ENCODE data around the gene FGD6. TPM values are rescaled to one million over a fixed set of nuclear protein-coding genes. Genes with fewer than 3 reads are reported as not detected.
A peak's percentile ranks its signal among the peaks of the same experiment; 100 is the strongest.

The FGD6 gene
- total and polyA plus RNA-seq, 3 experiments from 2014 or later = 0.36 to 0.92 (median 0.75) TPM

GRCh38 chr12:95057424-95057823, 159.8 kb downstream of the FGD6 start:
- H3K9me3 ChIP-seq (ENCODE audit: low read length) = no peaks in the 10 kb centered on the region
- POLR2A ChIA-PET = no interaction called here
- no peaks in the 10 kb centered on the region for H3K27me3 ChIP-seq (ENCODE audit: insufficient read depth, low read length, poor library complexity, severe bottlenecking)
- Mint-ChIP-seq H3K9me3 (no peaks in the 10 kb centered on the region), H3K36me3 (peaks cover 7 to 76% (median 9%) of the 10 kb centered on the region in 3 donors), H3K4me3 (no peak overlapping the region), H3K27ac (no peak overlapping the region), H3K27me3 (peaks cover 0 to 3% of the 10 kb centered on the region in 2 donors), H3K4me1 (no peaks in the 10 kb centered on the region)
- peaks cover 49% of the 10 kb centered on the region for H3K36me3 ChIP-seq (ENCODE audit: insufficient read depth, low read length)
- no peak overlapping the region for H3K27ac ChIP-seq (ENCODE audit: low read depth, low read length)
- no peak overlapping the region for H3K4me3 ChIP-seq (ENCODE audit: low read length)
- CTCF ChIA-PET = interaction anchor here (1.2 to 1.6 kb wide), 2 partner anchors 16 to 27 kb away, joined by 3 to 4 read pairs; partner anchors contain the start of gene NR2C1
- no peaks in the 10 kb centered on the region for H3K4me1 ChIP-seq (ENCODE audit: insufficient read depth, low read length)
- no peak for DNase-seq

- Histone ChIP-seq H3K27me3 (ENCODE audit: insufficient read depth, low read length, poor library complexity, severe bottlenecking) (no peaks in the 10 kb centered on the region), H3K4me3 (ENCODE audit: low read length) (no peak overlapping the region), H3K27ac (ENCODE audit: low read depth, low read length) (no peak overlapping the region), H3K36me3 (ENCODE audit: insufficient read depth, low read length) (peaks cover 30% of the 10 kb centered on the region), H3K9me3 (ENCODE audit: low read length) (no peaks in the 10 kb centered on the region), H3K4me1 (ENCODE audit: insufficient read depth, low read length) (no peaks in the 10 kb centered on the region)
- H3K27ac Mint-ChIP-seq = no peak overlapping the region
- no peaks in the 10 kb centered on the region for H3K4me1 Mint-ChIP-seq
- CTCF ChIA-PET = no interaction called here
- H3K27me3 Mint-ChIP-seq = peaks cover 0 to 3% of the 10 kb centered on the region in 2 donors
- no peaks in the 10 kb centered on the region for H3K9me3 Mint-ChIP-seq
- no peak for DNase-seq
- H3K36me3 Mint-ChIP-seq = peaks cover 9 to 73% (median 11%) of the 10 kb centered on the region in 3 donors
- no peak overlapping the region for H3K4me3 Mint-ChIP-seq
- POLR2A ChIA-PET = no interaction called here
Observed at GRCh38 chr12:95055057-95055456, 162.2 kb downstream of the FGD6 start.

GRCh38 chr12:95054206-95054605, 163.1 kb downstream of the FGD6 start:
- Histone ChIP-seq H3K4me1 (ENCODE audit: insufficient read depth, low read length) (no peaks in the 10 kb centered on the region), H3K9me3 (ENCODE audit: low read length) (no peaks in the 10 kb centered on the region), H3K27me3 (ENCODE audit: insufficient read depth, low read length, poor library complexity, severe bottlenecking) (no peaks in the 10 kb centered on the region), H3K4me3 (ENCODE audit: low read length) (no peak overlapping the region), H3K36me3 (ENCODE audit: insufficient read depth, low read length) (peaks cover 26% of the 10 kb centered on the region), H3K27ac (ENCODE audit: low read depth, low read length) (no peak overlapping the region)
- Mint-ChIP-seq H3K4me3 (no peak overlapping the region), H3K27me3 (peaks cover 0 to under 1% of the 10 kb centered on the region in 2 donors), H3K9me3 (no peaks in the 10 kb centered on the region), H3K27ac (no peak overlapping the region), H3K36me3 (peaks cover 9 to 70% (median 11%) of the 10 kb centered on the region in 3 donors), H3K4me1 (no peaks in the 10 kb centered on the region)
- no peak for DNase-seq
- CTCF ChIA-PET = no interaction called here
- POLR2A ChIA-PET = no interaction called here

- CTCF ChIA-PET = no interaction called here
- Mint-ChIP-seq H3K27ac (no peak overlapping the region), H3K36me3 (peaks cover 5 to 73% (median 20%) of the 10 kb centered on the region in 3 donors), H3K4me3 (no peak overlapping the region), H3K27me3 (no peaks in the 10 kb centered on the region), H3K4me1 (no peaks in the 10 kb centered on the region), H3K9me3 (no peaks in the 10 kb centered on the region)
- Histone ChIP-seq H3K4me1 (ENCODE audit: insufficient read depth, low read length) (no peaks in the 10 kb centered on the region), H3K4me3 (ENCODE audit: low read length) (no peak overlapping the region), H3K36me3 (ENCODE audit: insufficient read depth, low read length) (peaks cover 15% of the 10 kb centered on the region), H3K9me3 (ENCODE audit: low read length) (no peaks in the 10 kb centered on the region), H3K27me3 (ENCODE audit: insufficient read depth, low read length, poor library complexity, severe bottlenecking) (no peaks in the 10 kb centered on the region), H3K27ac (ENCODE audit: low read depth, low read length) (no peak overlapping the region)
- POLR2A ChIA-PET = no interaction called here
- DNase-seq = no peak
Observed at GRCh38 chr12:95051241-95051640, 166.0 kb downstream of the FGD6 start.

GRCh38 chr12:95037906-95038305, 179.4 kb downstream of the FGD6 start:
- Histone ChIP-seq H3K27me3 (ENCODE audit: insufficient read depth, low read length, poor library complexity, severe bottlenecking) (no peaks in the 10 kb centered on the region), H3K4me1 (ENCODE audit: insufficient read depth, low read length) (no peaks in the 10 kb centered on the region), H3K9me3 (ENCODE audit: low read length) (no peaks in the 10 kb centered on the region), H3K4me3 (ENCODE audit: low read length) (no peak overlapping the region), H3K27ac (ENCODE audit: low read depth, low read length) (no peak overlapping the region), H3K36me3 (ENCODE audit: insufficient read depth, low read length) (peaks cover 10% of the 10 kb centered on the region)
- Mint-ChIP-seq H3K4me1 (peaks cover 10 to 24% (median 18%) of the 10 kb centered on the region in 3 donors), H3K9me3 (no peaks in the 10 kb centered on the region), H3K36me3 (peaks cover 0 to 71% (median 21%) of the 10 kb centered on the region in 3 donors), H3K27me3 (no peaks in the 10 kb centered on the region), H3K27ac (no peak overlapping the region), H3K4me3 (no peak overlapping the region)
- ChIA-PET CTCF (interaction anchor here (0.6 kb wide), 1 partner anchor 1329 kb away, joined by 3 read pairs; no protein-coding TSS in a partner anchor), POLR2A (no interaction called here)
- no peak for DNase-seq

- no peaks in the 10 kb centered on the region for H3K4me1 ChIP-seq (ENCODE audit: insufficient read depth, low read length)
- Mint-ChIP-seq H3K9me3 (no peaks in the 10 kb centered on the region), H3K4me1 (peaks cover 7 to 14% (median 14%) of the 10 kb centered on the region in 3 donors), H3K4me3 (no peak overlapping the region), H3K27me3 (no peaks in the 10 kb centered on the region), H3K36me3 (peaks cover 0 to 67% (median 19%) of the 10 kb centered on the region in 3 donors), H3K27ac (peak overlapping the region in 1 of 8 donors; percentile 10)
- POLR2A ChIA-PET = no interaction called here
- DNase-seq = no peak
- no peak overlapping the region for H3K27ac ChIP-seq (ENCODE audit: low read depth, low read length)
- H3K4me3 ChIP-seq (ENCODE audit: low read length) = no peak overlapping the region
- no peaks in the 10 kb centered on the region for H3K9me3 ChIP-seq (ENCODE audit: low read length)
- CTCF ChIA-PET = no interaction called here
- no peaks in the 10 kb centered on the region for H3K27me3 ChIP-seq (ENCODE audit: insufficient read depth, low read length, poor library complexity, severe bottlenecking)
- peaks cover 10% of the 10 kb centered on the region for H3K36me3 ChIP-seq (ENCODE audit: insufficient read depth, low read length)
Observed at GRCh38 chr12:95034750-95035149, 182.5 kb downstream of the FGD6 start.

Other genes with a start within 250 kb of the FGD6 start
- gene NDUFA12, start 213.8 kb downstream of the FGD6 start, total RNA-seq = 100 to 1,000 TPM; 133 to 149 TPM
- gene NDUFA12, start 213.8 kb downstream of the FGD6 start, polyA plus RNA-seq = 245 TPM
- gene NR2C1, start 143.8 kb downstream of the FGD6 start, total RNA-seq = 10 to 100 TPM; 17.1 to 21.9 TPM
- 7.5 TPM for gene NR2C1, start 143.8 kb downstream of the FGD6 start, polyA plus RNA-seq
- gene VEZT, start 340 bp upstream of the FGD6 start, total RNA-seq = 10 to 100 TPM; 46.8 to 53.6 TPM
- gene VEZT, start 340 bp upstream of the FGD6 start, polyA plus RNA-seq = 25.7 TPM